HG02798 (cell line): Measurements from ENCODE around the gene CNFN.

ENCODE experiments used
- ATAC-seq: cut with Tn5 transposase; IDR thresholded peaks from one replicate; pipeline ENCODE4 v1.9.1; 2021; ENCODE audit warnings: mild to moderate bottlenecking; ENCODE audit not compliant: unreplicated experiment, poor library complexity

CNFN gene

GRCh38 chr19:42378225-42379215 is 11.6 kb downstream of the CNFN start:
- ATAC-seq: no peak

GRCh38 chr19:42376177-42376555 is 13.9 kb downstream of the CNFN start:
- no peak for ATAC-seq

GRCh38 chr19:42375415-42376176 is 14.5 kb downstream of the CNFN start:
- no peak for ATAC-seq

- no peak for ATAC-seq
Measured at GRCh38 chr19:42374826-42375376, 15.2 kb downstream of the CNFN start.

- ATAC-seq: no peak
Measured at GRCh38 chr19:42370626-42371175, 19.4 kb downstream of the CNFN start.

GRCh38 chr19:42370068-42370520 is 20.0 kb downstream of the CNFN start:
- ATAC-seq: no peak

- ATAC-seq: no peak
Measured at GRCh38 chr19:42369433-42370067, 20.5 kb downstream of the CNFN start.

- ATAC-seq: no peak
Measured at GRCh38 chr19:42368765-42369164, 21.3 kb downstream of the CNFN start.

GRCh38 chr19:42368360-42368759 is 21.7 kb downstream of the CNFN start:
- ATAC-seq: no peak

- no peak for ATAC-seq
Measured at GRCh38 chr19:42367929-42368328, 22.2 kb downstream of the CNFN start.

- no peak for ATAC-seq
Measured at GRCh38 chr19:42366673-42367072, 23.4 kb downstream of the CNFN start.

GRCh38 chr19:42363614-42364346 is 26.3 kb downstream of the CNFN start:
- no peak for ATAC-seq

GRCh38 chr19:42362891-42363440 is 27.1 kb downstream of the CNFN start:
- no peak for ATAC-seq

GRCh38 chr19:42362342-42362741 is 27.8 kb downstream of the CNFN start:
- no peak for ATAC-seq

GRCh38 chr19:42361545-42361910 is 28.6 kb downstream of the CNFN start:
- no peak for ATAC-seq

- ATAC-seq: no peak
Measured at GRCh38 chr19:42360787-42361544, 29.1 kb downstream of the CNFN start.

- ATAC-seq: no peak
Measured at GRCh38 chr19:42357290-42357689, 32.8 kb downstream of the CNFN start.

GRCh38 chr19:42356686-42357085 is 33.4 kb downstream of the CNFN start:
- no peak for ATAC-seq

GRCh38 chr19:42355896-42356295 is 34.2 kb downstream of the CNFN start:
- no peak for ATAC-seq
